PC-3 (cell line): ENCODE measurements around the gene BAMBI. TPM values are rescaled to one million over a fixed set of nuclear protein-coding genes. Genes with fewer than 3 reads are reported as not detected.

Source experiments
- ATAC-seq: fragments of 200-7000 bp; cut with Tn5 transposase; 2 replicates; pipeline ENCODE4 v1.9.1; 2020; ENCODE audit warnings: mild to moderate bottlenecking, moderate library complexity
- BruUV-seq: library from RNA; stranded (reverse); fragments of 400-500 nt; replicated peaks from 2 replicates; lab custom pipeline; 2021; lab: Mats Ljungman, UMichigan
- CTCF ChIA-PET: fragments of 300-600 bp; sonication (Branson Sonifier 250); formaldehyde crosslinking; loops from one replicate; lab custom pipeline; 2022; ENCODE audit warnings: antibody characterized with exemption; lab: Charles Lee
- POLR2A ChIA-PET: fragments of 300-600 bp; sonication (Branson Sonifier 250); formaldehyde crosslinking; loops from one replicate; lab custom pipeline; 2022; ENCODE audit warnings: antibody characterized with exemption; ENCODE audit not compliant: unreplicated experiment; lab: Charles Lee
- DNase-seq: peaks from one replicate; pipeline ENCODE4 v3.0.0-alpha.2; 2015
- H2AFZ ChIP-seq: fragments of 300-600 bp; sonication (generic); 2 replicates; pipeline ENCODE4 v1.6.0; 2016; ENCODE audit warnings: antibody characterized with exemption, low read length
- H3F3A ChIP-seq: fragments of 300-600 bp; sonication (generic); one replicate; pipeline ENCODE4 v1.6.0; 2017; ENCODE audit warnings: antibody characterized with exemption, low read length, control low read depth, mild to moderate bottlenecking; ENCODE audit not compliant: unreplicated experiment
- H3K27ac ChIP-seq: fragments of 300-600 bp; sonication (generic); 2 replicates; pipeline ENCODE4 v1.5.1; 2016; ENCODE audit warnings: mild to moderate bottlenecking, low read length
- H3K27me3 ChIP-seq: fragments of 300-600 bp; sonication (generic); 2 replicates; pipeline ENCODE4 v1.6.1; 2016; ENCODE audit warnings: low read length, mixed read lengths
- H3K36me3 ChIP-seq: fragments of 300-600 bp; sonication (generic); 2 replicates; pipeline ENCODE4 v1.6.1; 2016; ENCODE audit warnings: low read depth, mixed run types, low read length, mixed read lengths
- H3K4me1 ChIP-seq: fragments of 300-600 bp; sonication (generic); 2 replicates; pipeline ENCODE4 v1.5.1; 2016; ENCODE audit warnings: low read length; ENCODE audit not compliant: insufficient read depth
- H3K4me2 ChIP-seq: fragments of 300-600 bp; sonication (generic); 2 replicates; pipeline ENCODE4 v1.6.0; 2016; ENCODE audit warnings: low read length
- H3K4me3 ChIP-seq: fragments of 300-600 bp; sonication (generic); 2 replicates; pipeline ENCODE4 v1.5.1; 2016; ENCODE audit warnings: mild to moderate bottlenecking, low read length, mixed read lengths
- H3K79me2 ChIP-seq: fragments of 300-600 bp; sonication (generic); 2 replicates; pipeline ENCODE4 v1.6.1; 2017; ENCODE audit warnings: low read length, mixed read lengths
- H3K9ac ChIP-seq: fragments of 300-600 bp; sonication (generic); 2 replicates; pipeline ENCODE4 v1.6.0; 2016; ENCODE audit warnings: mild to moderate bottlenecking, low read length
- H3K9me2 ChIP-seq: fragments of 300-600 bp; sonication (generic); replicated peaks from 2 replicates; pipeline ENCODE4 v1.6.1; 2016; ENCODE audit warnings: mixed run types, low read length, mixed read lengths
- H3K9me3 ChIP-seq: fragments of 300-600 bp; sonication (generic); 2 replicates; pipeline ENCODE4 v1.6.1; 2016; ENCODE audit warnings: low read length, mixed read lengths
- H4K20me1 ChIP-seq: fragments of 300-600 bp; sonication (generic); 2 replicates; pipeline ENCODE4 v1.6.1; 2016; ENCODE audit warnings: low read length, mixed read lengths
- CTCF ChIP-seq: fragments of 300-600 bp; sonication (generic); conservative IDR thresholded peaks from 2 replicates; pipeline ENCODE4 v1.5.1; 2017; ENCODE audit warnings: antibody characterized with exemption, low read depth, mild to moderate bottlenecking, low read length
- EZH2 ChIP-seq: fragments of 300-600 bp; sonication (generic); IDR thresholded peaks from one replicate; pipeline ENCODE4 v1.6.1; 2017; ENCODE audit warnings: antibody characterized with exemption, mild to moderate bottlenecking, low read length; ENCODE audit not compliant: unreplicated experiment
- EZH2phosphoT487 ChIP-seq: fragments of 300-600 bp; sonication (generic); IDR thresholded peaks from 2 replicates; pipeline ENCODE4 v1.6.1; 2018; ENCODE audit warnings: mild to moderate bottlenecking, antibody characterized with exemption, low read length, borderline replicate concordance
- intact Hi-C: fragments of 100-400 bp; cut with micrococcal nuclease; formaldehyde crosslinking; loops from 2 replicates; pipeline ENCODE4 v1.9.0; 2023
- total RNA-seq: library from RNA; depleted of rRNA; stranded (reverse); fragments of >200 nt; gene quantifications from 2 replicates; pipeline ENCODE4 v1.2.3, GENCODE V29; 2014

BAMBI gene
- total RNA-seq, 1 experiment from 2014 or later, result 9.6 TPM

GRCh38 chr10:28669227-28670173 is 7.8 kb upstream of the BAMBI start:
- Histone ChIP-seq H3K27ac (no peak overlapping the region), H3K4me3 (no peak overlapping the region), H3K27me3 (no peaks in the 10 kb centered on the region), H3K79me2 (no peaks in the 10 kb centered on the region), H2AFZ (no peak overlapping the region), H3K9me2 (no peaks in the 10 kb centered on the region), H3F3A (no peaks in the 10 kb centered on the region), H3K9ac (no peak overlapping the region), H3K36me3 (no peaks in the 10 kb centered on the region), H4K20me1 (no peaks in the 10 kb centered on the region), H3K4me1 (peaks cover 15% of the 10 kb centered on the region), H3K9me3 (no peaks in the 10 kb centered on the region), H3K4me2 (no peak overlapping the region)
- intact Hi-C loops, result loop anchor here (10.0 kb wide), 1 partner anchor 235 kb away; no protein-coding TSS in a partner anchor
- ATAC-seq (no peak), DNase-seq (no peak)
- POLR2A ChIA-PET, result no interaction called here
- CTCF ChIA-PET, result no interaction called here
- no TSS peak for BruUV-seq
- TF ChIP-seq EZH2, result no peak
- TF ChIP-seq CTCF, result no peak
- TF ChIP-seq EZH2phosphoT487, result no peak

- H3K9me3 ChIP-seq, result no peaks in the 10 kb centered on the region
- POLR2A ChIA-PET, result no interaction called here
- no peaks in the 10 kb centered on the region for H3K4me1 ChIP-seq
- H3K36me3 ChIP-seq, result no peaks in the 10 kb centered on the region
- no peaks in the 10 kb centered on the region for H3K27me3 ChIP-seq
- no peaks in the 10 kb centered on the region for H3F3A ChIP-seq
- peaks cover 3% of the 10 kb centered on the region; the same call in 1 of the 2 replicates for H4K20me1 ChIP-seq
- no peak overlapping the region for H3K27ac ChIP-seq
- CTCF ChIA-PET, result no interaction called here
- no peak overlapping the region for H2AFZ ChIP-seq
- no peak overlapping the region for H3K4me2 ChIP-seq
- ATAC-seq, result no peak
- DNase-seq, result no peak
- no peak overlapping the region for H3K4me3 ChIP-seq
- H3K9ac ChIP-seq, result no peak overlapping the region
- intact Hi-C loops, result loop anchor here (5.0 to 10.0 kb wide), 6 partner anchors 48 to 458 kb away; no protein-coding TSS in a partner anchor
- no TSS peak for BruUV-seq
- H3K9me2 ChIP-seq, result no peaks in the 10 kb centered on the region
- peaks cover 22% of the 10 kb centered on the region for H3K79me2 ChIP-seq
- no peak for TF ChIP-seq CTCF
- no peak for TF ChIP-seq EZH2phosphoT487
- no peak for TF ChIP-seq EZH2
Observed at GRCh38 chr10:28674782-28675181, 2.5 kb upstream of the BAMBI start.
